Head of caudate nucleus (tissue), 42 donors: ENCODE results near the gene ENDOG.
A peak's percentile ranks its signal among the peaks of the same experiment; 100 is the strongest.
"Not testable (repeated sequence)": the region's sequence is repeated elsewhere in the genome, so short reads cannot be mapped to it uniquely, and the experiment has no call there.

ENCODE experiments used
- DNase-seq, 42 donors: peaks; one replicate each; pipeline versions ENCODE4 v3.0.0 to v3.0.0-alpha.2; 2020 to 2021; ENCODE audit warnings: mixed read lengths in 7 of 42
- intact Hi-C: fragments of 100-400 bp; cut with DNase I; formaldehyde crosslinking; loops from one replicate; pipeline ENCODE4 v1.15.0; 2022

The ENDOG gene

GRCh38 chr9:128818099-128818838, at the start of gene ENDOG:
Gene ENDOG (plus strand): TSS chr9:128818500. CDS start chr9:128818685, 185 bp downstream.
- intact Hi-C loops: loop anchor here (2.0 kb wide), 1 partner anchor 45 kb away; no protein-coding TSS in a partner anchor

GRCh38 chr9:128768606-128769005, 49.7 kb upstream of the ENDOG start:
- intact Hi-C loops: no loop called here
- no peak for DNase-seq

More at GRCh38 chr9:128818099-128818838, at the start of gene ENDOG:
- peak; percentile 96 to 99 (median 98) for DNase-seq

- intact Hi-C loops: no loop called here
- DNase-seq: no peak
These were observed 47.8 kb upstream of the ENDOG start for GRCh38 chr9:128770286-128771030.

- DNase-seq: peak in 9 of 42 donors; percentile 7 to 42 (median 14)
- intact Hi-C loops: no loop called here
These were observed 47.1 kb upstream of the ENDOG start for GRCh38 chr9:128771094-128771721.

GRCh38 chr9:128771745-128772519, 46.4 kb upstream of the ENDOG start, which contains the start of gene ZER1:
Gene ZER1 (minus strand): TSS chr9:128771927. CDS start chr9:128755565, 16,362 bp downstream.
- DNase-seq: peak; percentile 85 to 98 (median 96)
- intact Hi-C loops: loop anchor here (2.0 kb wide), 1 partner anchor 47 kb away; the partner anchor contains the start of gene ENDOG

GRCh38 chr9:128773049-128773448, 45.3 kb upstream of the ENDOG start:
- intact Hi-C loops: loop anchor here (2.0 kb wide), 1 partner anchor 46 kb away; the partner anchor contains the start of gene ENDOG
- no peak for DNase-seq

- intact Hi-C loops: no loop called here
- DNase-seq: no peak
These were observed 43.5 kb upstream of the ENDOG start for GRCh38 chr9:128774804-128775203.

GRCh38 chr9:128780093-128780492, 38.2 kb upstream of the ENDOG start:
- DNase-seq, intact Hi-C loops: not testable (repeated sequence)

- DNase-seq: no peak
- intact Hi-C loops: no loop called here
These were observed 36.9 kb upstream of the ENDOG start for GRCh38 chr9:128781187-128782070.

GRCh38 chr9:128782669-128783068, 35.6 kb upstream of the ENDOG start:
- DNase-seq: no peak
- intact Hi-C loops: no loop called here

- intact Hi-C loops: no loop called here
- no peak for DNase-seq
These were observed 32.9 kb upstream of the ENDOG start for GRCh38 chr9:128785427-128785826.

GRCh38 chr9:128786681-128787601, 31.4 kb upstream of the ENDOG start, which contains the start of gene TBC1D13:
Gene TBC1D13 (plus strand): TSS chr9:128787253. CDS start chr9:128787354, 101 bp downstream.
- peak; percentile 74 to 97 (median 92) for DNase-seq
- intact Hi-C loops: no loop called here

- intact Hi-C loops: no loop called here
- peak in 24 of 42 donors; percentile 19 to 70 (median 39) for DNase-seq
These were observed 30.6 kb upstream of the ENDOG start for GRCh38 chr9:128787659-128788058.

- no peak for DNase-seq
- intact Hi-C loops: no loop called here
These were observed 29.9 kb upstream of the ENDOG start for GRCh38 chr9:128788445-128788844.

GRCh38 chr9:128790536-128790935, 27.8 kb upstream of the ENDOG start:
- no peak for DNase-seq
- intact Hi-C loops: no loop called here

GRCh38 chr9:128792134-128792533, 26.2 kb upstream of the ENDOG start:
- intact Hi-C loops: no loop called here

More at GRCh38 chr9:128792134-128792533, 26.2 kb upstream of the ENDOG start:
- no peak for DNase-seq
